Vagina (tissue), 2 donors: ENCODE data around the gene GRIN2C. TPM values are rescaled to one million over a fixed set of nuclear protein-coding genes. Genes with fewer than 3 reads are reported as not detected.

Experiments used
- DNase-seq, 2 donors: peaks; one replicate each; pipeline ENCODE4 v3.0.0-alpha.2; 2017; ENCODE audit errors: extremely low spot score in 2 of 2
- H3K27ac ChIP-seq: fragments of 200-600 bp; sonication (generic); one replicate; pipeline ENCODE4 v1.5.1; 2019
- H3K27me3 ChIP-seq: fragments of 200-600 bp; sonication (generic); one replicate; pipeline ENCODE4 v1.5.1; 2019
- H3K36me3 ChIP-seq, 2 donors: fragments of 200-600 bp; sonication (generic); one replicate each; pipeline ENCODE4 v1.5.1; 2017 to 2019
- H3K4me1 ChIP-seq: fragments of 200-600 bp; sonication (generic); one replicate; pipeline ENCODE4 v1.5.1; 2019
- H3K4me3 ChIP-seq, 2 donors: fragments of 200-600 bp; sonication (generic); 1 replicate in 1 of 2; 2 replicates in 1 of 2; pipeline ENCODE4 v1.5.1; 2016 to 2019
- H3K9me3 ChIP-seq: fragments of 200-600 bp; sonication (generic); one replicate; pipeline ENCODE4 v1.5.1; 2019
- CTCF ChIP-seq, 3 experiments: fragments of 450-650 bp in 2 of 3; fragments of 200-600 bp in 1 of 3; sonication (generic) in 1 of 3; IDR thresholded peaks; one replicate each; pipeline ENCODE4 v1.5.1; 2017 to 2019; ENCODE audit warnings: antibody characterized with exemption in 3 of 3, mild to moderate bottlenecking in 2 of 3, moderate library complexity in 2 of 3
- POLR2A ChIP-seq, 2 donors: fragments of 450-650 bp; IDR thresholded peaks; one replicate each; pipeline ENCODE4 v1.6.1; 2017; ENCODE audit warnings: antibody characterized with exemption in 2 of 2, mild to moderate bottlenecking in 2 of 2, moderate library complexity in 2 of 2
- POLR2AphosphoS5 ChIP-seq, 2 donors: sonication (generic); formaldehyde crosslinking; IDR thresholded peaks; one replicate each; pipeline ENCODE4 v1.9.0; 2017; ENCODE audit warnings: antibody characterized with exemption in 2 of 2, mild to moderate bottlenecking in 2 of 2, low read depth in 1 of 2; ENCODE audit not compliant: insufficient read depth in 1 of 2
- intact Hi-C: fragments of 100-400 bp; cut with DNase I; formaldehyde crosslinking; loops from one replicate; pipeline ENCODE4 v1.15.1; 2023
- total RNA-seq: library from RNA; depleted of rRNA; stranded (reverse); fragments of >200 nt; gene quantifications from one replicate; pipeline ENCODE4 v1.2.3, GENCODE V29; 2016

Gene GRIN2C
- total RNA-seq, 1 donor from 2014 or later, result not detected

GRCh38 chr17:74840989-74841666, 18.6 kb downstream of the GRIN2C start:
- no peak for TF ChIP-seq CTCF (IDR thresholded peaks at IDR 0.05)
- no peak for TF ChIP-seq POLR2A (IDR thresholded peaks at IDR 0.05)
- TF ChIP-seq POLR2AphosphoS5 (IDR thresholded peaks at IDR 0.05; ENCODE audit: insufficient read depth in 1 of 2, low read depth in 1 of 2), result no peak
- Histone ChIP-seq H3K4me1 (peaks cover 30% of the 10 kb centered on the region), H3K27me3 (no peaks in the 10 kb centered on the region), H3K4me3 (no peak overlapping the region), H3K9me3 (no peaks in the 10 kb centered on the region), H3K27ac (peak overlapping the region; percentile 39), H3K36me3 (peaks cover 0 to 3% of the 10 kb centered on the region in 2 donors)
- DNase-seq, result no peak
- intact Hi-C loops, result no loop called here

- peak overlapping the region; percentile 39 for H3K27ac ChIP-seq
- TF ChIP-seq POLR2AphosphoS5 (IDR thresholded peaks at IDR 0.05; ENCODE audit: insufficient read depth in 1 of 2, low read depth in 1 of 2) (no peak), POLR2A (IDR thresholded peaks at IDR 0.05) (no peak), CTCF (IDR thresholded peaks at IDR 0.05) (no peak)
- no peaks in the 10 kb centered on the region for H3K27me3 ChIP-seq
- no peak overlapping the region for H3K4me3 ChIP-seq
- no peak for DNase-seq
- H3K36me3 ChIP-seq, result peaks cover 0 to 6% of the 10 kb centered on the region in 2 donors
- intact Hi-C loops, result no loop called here
- no peaks in the 10 kb centered on the region for H3K9me3 ChIP-seq
- peaks cover 30% of the 10 kb centered on the region for H3K4me1 ChIP-seq
Observed at GRCh38 chr17:74839990-74840852, 19.5 kb downstream of the GRIN2C start.

- H3K4me1 ChIP-seq, result peaks cover 30% of the 10 kb centered on the region
- H3K27me3 ChIP-seq, result no peaks in the 10 kb centered on the region
- no peak overlapping the region for H3K4me3 ChIP-seq
- H3K36me3 ChIP-seq, result peaks cover 0 to 6% of the 10 kb centered on the region in 2 donors
- intact Hi-C loops, result no loop called here
- no peak for TF ChIP-seq CTCF (IDR thresholded peaks at IDR 0.05)
- TF ChIP-seq POLR2AphosphoS5 (IDR thresholded peaks at IDR 0.05; ENCODE audit: insufficient read depth in 1 of 2, low read depth in 1 of 2), result no peak
- TF ChIP-seq POLR2A (IDR thresholded peaks at IDR 0.05), result no peak
- no peak overlapping the region for H3K27ac ChIP-seq
- DNase-seq, result no peak
- no peaks in the 10 kb centered on the region for H3K9me3 ChIP-seq
Observed at GRCh38 chr17:74838274-74838673, 21.4 kb downstream of the GRIN2C start.

- Histone ChIP-seq H3K9me3 (no peaks in the 10 kb centered on the region), H3K4me3 (no peak overlapping the region), H3K27ac (no peak overlapping the region), H3K36me3 (peaks cover 0 to 6% of the 10 kb centered on the region in 2 donors), H3K27me3 (no peaks in the 10 kb centered on the region), H3K4me1 (peaks cover 19% of the 10 kb centered on the region)
- no peak for DNase-seq
- intact Hi-C loops, result no loop called here
- TF ChIP-seq CTCF (IDR thresholded peaks at IDR 0.05) (no peak), POLR2A (IDR thresholded peaks at IDR 0.05) (no peak), POLR2AphosphoS5 (IDR thresholded peaks at IDR 0.05; ENCODE audit: insufficient read depth in 1 of 2, low read depth in 1 of 2) (no peak)
Observed at GRCh38 chr17:74836691-74837467, 22.8 kb downstream of the GRIN2C start.
